Activated T-cell treated with anti-CD3 and anti-CD28 coated beads, Interleukin-2, amount 50 U/mL, for 48 hours (primary cell): Measurements from ENCODE around the gene PPFIA1.
A peak's percentile ranks its signal among the peaks of the same experiment; 100 is the strongest.

Source experiments
- DNase-seq, 2 experiments: peaks; one replicate each; pipeline ENCODE4 v3.0.0-alpha.2; 2020

The PPFIA1 gene

DNA sequence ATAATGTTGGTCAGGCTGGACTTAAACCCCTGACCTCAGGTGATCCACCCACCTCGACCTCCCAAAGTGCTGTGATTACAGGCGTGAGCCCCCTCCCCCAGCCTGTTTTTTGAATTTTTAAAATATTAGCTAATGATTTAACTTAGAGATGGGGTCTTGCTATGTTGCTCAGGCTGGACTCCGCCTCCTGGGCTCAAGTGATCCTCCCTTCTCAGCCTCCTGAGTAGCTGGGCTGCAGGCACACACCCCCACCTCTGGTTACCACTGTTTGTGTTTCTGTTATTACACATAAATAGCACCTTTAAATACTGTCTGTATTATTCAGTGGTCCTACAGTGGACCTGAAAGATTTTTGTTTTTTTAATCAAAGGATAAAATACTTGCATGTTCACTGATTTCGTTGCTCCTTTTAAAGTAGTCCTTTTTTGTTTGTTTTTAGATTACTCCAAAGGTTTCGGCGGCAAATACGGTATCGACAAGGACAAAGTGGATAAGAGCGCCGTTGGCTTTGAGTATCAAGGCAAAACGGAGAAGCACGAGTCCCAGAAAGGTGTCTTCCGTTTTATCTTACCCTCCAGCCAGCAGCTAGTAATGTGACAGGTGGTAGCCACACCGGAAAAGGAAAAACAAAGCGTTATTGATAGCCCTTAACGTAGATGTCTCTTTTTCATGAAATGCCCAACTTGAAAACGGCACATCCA, 149.0 kb downstream of the PPFIA1 start:
- DNase-seq: no peak

DNA sequence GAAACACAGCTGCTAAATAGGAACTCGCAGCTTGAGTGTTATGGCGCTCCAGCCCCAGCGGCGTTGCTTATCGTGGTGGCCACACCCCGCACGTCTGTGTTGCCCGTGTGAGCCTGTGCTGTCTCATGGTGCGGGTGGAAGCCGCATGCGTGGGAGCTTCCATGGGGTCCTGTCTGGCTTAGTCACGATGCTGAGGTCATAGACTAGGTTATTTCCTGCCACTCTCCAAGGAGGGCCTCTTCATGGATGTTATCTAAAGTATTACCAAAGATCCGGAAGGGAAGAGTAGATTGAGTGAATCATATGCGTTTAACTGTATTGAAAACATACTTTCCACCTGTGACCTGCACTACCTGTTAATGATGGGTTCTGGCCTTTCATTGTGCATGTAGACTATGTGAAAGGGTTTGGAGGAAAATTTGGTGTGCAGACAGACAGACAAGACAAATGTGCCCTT, 149.5 kb downstream of the PPFIA1 start:
- no peak for DNase-seq

DNA sequence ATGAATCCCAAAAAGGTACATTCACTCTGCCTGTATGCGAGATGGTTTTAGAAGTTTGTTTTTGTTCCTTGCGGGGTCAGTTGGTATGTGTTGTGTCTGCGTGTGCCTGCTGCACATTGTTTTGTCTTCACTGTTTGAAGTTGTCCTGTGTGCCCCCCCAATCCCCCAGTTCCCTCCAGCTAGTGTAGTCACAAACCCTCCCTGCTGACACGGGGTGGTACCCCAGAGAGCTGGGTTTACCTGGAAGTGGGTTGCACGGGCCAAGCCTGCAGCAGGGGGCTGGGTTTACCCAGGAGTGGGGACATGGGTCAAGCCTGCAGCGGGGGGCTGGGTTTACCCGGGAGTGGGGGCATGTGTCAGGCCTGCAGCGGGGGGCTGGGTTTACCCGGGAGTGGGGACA, 150.0 kb downstream of the PPFIA1 start:
- DNase-seq: no peak

DNA sequence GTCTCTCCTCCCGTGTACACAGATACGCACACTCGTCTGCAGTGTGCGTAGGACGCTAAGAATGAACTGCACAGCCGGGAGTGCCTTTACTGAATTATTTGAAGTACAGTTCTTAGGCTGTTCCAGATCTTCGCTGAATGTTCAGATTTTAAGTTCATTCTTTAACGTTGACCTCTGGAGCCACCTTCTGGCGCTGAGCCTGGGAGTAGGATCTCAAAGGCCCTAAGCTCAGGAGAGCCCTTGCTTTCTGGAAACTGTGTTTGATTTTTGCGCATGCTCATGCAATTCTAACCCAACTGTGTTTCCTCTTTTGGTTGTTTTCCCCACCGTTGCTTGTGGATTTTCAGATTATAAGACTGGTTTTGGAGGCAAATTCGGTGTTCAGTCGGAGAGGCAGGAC, 150.6 kb downstream of the PPFIA1 start:
- DNase-seq: no peak

GRCh38 chr11:70422692-70423522, 152.4 kb downstream of the PPFIA1 start:
- no peak for DNase-seq

GRCh38 chr11:70423523-70424505, 153.3 kb downstream of the PPFIA1 start:
- DNase-seq: peak; percentile 70 to 71

GRCh38 chr11:70424765-70425344, 154.4 kb downstream of the PPFIA1 start:
- no peak for DNase-seq

GRCh38 chr11:70427436-70427835, 156.9 kb downstream of the PPFIA1 start:
- DNase-seq: no peak

DNA sequence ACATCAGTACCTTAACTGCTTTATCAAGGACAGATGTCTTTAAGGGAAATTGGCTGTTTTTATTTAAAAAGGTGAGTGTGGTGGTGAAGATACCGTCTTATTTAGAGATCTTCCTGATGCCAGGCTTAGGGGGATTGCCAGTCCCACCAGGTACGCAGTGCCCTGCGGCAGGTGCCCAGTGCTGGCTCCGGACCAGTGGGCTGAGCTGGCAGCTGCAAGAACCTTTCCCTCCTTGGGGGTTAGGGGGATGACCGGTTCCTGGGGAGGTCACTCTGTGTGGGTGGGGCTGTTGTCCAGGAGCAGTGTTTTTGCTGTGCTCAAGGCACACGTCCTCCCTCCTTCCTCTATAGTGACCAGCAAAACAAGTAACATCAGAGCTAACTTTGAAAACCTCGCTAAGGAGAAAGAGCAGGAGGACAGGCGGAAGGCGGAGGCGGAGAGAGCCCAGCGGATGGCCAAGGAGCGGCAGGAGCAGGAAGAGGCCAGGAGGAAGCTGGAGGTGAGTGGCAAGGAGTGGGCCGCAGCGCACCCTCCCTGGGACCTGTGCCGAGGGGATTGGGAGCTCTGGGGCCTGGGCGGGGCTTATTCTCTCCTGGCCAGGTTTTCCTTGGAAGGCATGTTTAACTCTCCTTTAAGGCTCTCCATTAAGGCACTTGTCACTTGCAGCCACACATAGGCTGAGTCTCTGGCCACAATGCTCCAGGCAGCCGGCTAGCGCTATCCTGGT, 158.4 kb downstream of the PPFIA1 start:
- no peak for DNase-seq

DNA sequence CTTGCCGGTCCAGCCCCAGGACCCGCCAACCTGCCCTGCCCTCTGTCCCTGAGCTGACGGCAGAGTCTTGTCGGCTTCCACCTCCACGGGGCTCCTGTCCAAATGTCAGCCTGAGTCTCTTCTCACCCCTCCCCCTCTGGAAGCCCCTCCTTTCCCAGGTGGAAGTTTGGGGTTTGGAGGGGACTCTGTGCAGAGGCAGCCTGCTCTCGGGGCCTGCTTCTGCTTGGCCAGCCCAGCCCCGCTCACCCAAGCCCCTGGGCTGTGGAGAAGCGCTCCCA, 158.9 kb downstream of the PPFIA1 start:
- no peak for DNase-seq

GRCh38 chr11:70429724-70430521, 159.4 kb downstream of the PPFIA1 start:
- no peak for DNase-seq

GRCh38 chr11:70430671-70431574, 160.4 kb downstream of the PPFIA1 start:
- DNase-seq: no peak

GRCh38 chr11:70431611-70432010, 161.1 kb downstream of the PPFIA1 start:
- no peak for DNase-seq

DNA sequence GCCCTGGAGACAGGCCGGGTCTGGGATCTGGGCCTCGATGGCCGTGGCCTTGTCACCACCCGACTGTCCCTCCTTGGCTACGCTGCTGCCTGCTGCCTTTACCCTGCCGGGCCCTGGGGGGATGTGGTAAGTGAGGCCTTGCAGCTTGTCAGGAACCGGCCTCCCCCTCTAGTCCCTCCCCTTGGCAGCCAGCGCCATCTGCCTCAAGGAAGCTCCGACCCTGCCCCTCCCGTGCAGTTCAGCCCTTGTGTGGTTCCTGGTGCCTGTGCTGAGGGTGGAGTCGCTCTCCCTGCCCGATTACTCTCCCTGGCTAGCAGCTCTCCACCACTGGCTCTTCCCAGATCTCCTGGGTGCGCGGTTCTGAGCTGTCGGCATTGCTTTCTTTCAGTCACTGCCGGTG, 161.6 kb downstream of the PPFIA1 start:
- DNase-seq: no peak

DNA sequence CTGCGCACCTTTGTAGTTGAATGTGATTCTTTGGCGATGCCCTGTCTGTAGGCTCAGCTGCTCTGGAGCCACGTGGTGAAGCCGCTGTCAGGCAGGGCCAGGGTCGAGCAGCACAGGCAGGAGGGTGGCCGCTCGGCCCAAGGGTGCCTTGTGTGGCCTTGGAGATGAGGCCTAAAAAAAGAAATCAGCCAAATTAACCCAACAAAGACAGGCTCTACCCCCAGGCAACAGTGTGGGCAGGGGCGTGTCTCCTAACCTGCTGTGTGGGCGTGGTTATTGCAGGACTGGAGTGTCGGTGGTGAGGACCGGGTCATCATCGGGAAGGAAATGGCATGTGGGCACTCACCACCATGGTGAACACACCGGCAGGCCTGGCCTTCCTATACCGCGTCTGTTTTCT, 162.1 kb downstream of the PPFIA1 start:
- DNase-seq: no peak

DNA sequence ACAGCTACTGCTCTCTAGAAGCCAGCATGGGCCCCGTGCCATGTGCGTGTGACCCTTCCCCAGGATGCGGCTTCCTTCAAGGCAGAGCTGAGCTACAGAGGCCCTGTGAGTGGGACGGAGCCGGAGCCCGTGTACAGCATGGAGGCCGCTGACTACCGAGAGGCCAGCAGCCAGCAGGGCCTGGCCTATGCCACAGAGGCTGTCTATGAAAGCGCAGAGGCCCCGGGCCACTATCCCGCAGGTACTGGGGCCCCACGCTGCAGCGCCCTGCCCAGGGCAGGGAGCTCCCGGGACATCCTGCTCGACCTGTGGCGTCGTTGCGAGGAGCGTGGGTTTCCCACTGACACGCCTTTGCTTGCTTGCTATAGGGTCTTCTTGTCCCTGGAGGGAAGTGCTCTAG, 162.5 kb downstream of the PPFIA1 start:
- DNase-seq: no peak

GRCh38 chr11:70433526-70433925, 163.0 kb downstream of the PPFIA1 start:
- no peak for DNase-seq
